Erythroblast (primary cell): ENCODE results near the gene DDX43.

ENCODE experiments used
- DNase-seq, 2 experiments: peaks; one replicate each; lab custom pipeline; 2025; lab: John Stamatoyannopoulos, UW
- GATA1 ChIP-seq: IDR thresholded peaks from 2 replicates; pipeline ENCODE4 v1.6.1; 2011; ENCODE audit warnings: low read depth, mild to moderate bottlenecking, control low read depth, low read length, moderate library complexity
- POLR2A ChIP-seq: IDR thresholded peaks from 2 replicates; pipeline ENCODE4 v1.6.1; 2011; ENCODE audit warnings: mild to moderate bottlenecking, low read length

Gene DDX43

GRCh38 chr6:73409395-73409794, 14.8 kb downstream of the DDX43 start:
- TF ChIP-seq POLR2A = no peak
- no peak for TF ChIP-seq GATA1
- no peak for DNase-seq

- no peak for TF ChIP-seq POLR2A
- no peak for TF ChIP-seq GATA1
Measured at GRCh38 chr6:73413102-73413501, 18.5 kb downstream of the DDX43 start.

GRCh38 chr6:73418081-73418741, 23.6 kb downstream of the DDX43 start:
- DNase-seq = peak; percentile 5 to 14
- no peak for TF ChIP-seq GATA1
- no peak for TF ChIP-seq POLR2A

More at GRCh38 chr6:73413102-73413501, 18.5 kb downstream of the DDX43 start:
- DNase-seq = no peak

GRCh38 chr6:73421534-73421933, 26.9 kb downstream of the DDX43 start:
- TF ChIP-seq GATA1 (no peak), POLR2A (no peak)
- DNase-seq = no peak

GRCh38 chr6:73435236-73435635, 40.6 kb downstream of the DDX43 start:
- DNase-seq = no peak
- TF ChIP-seq POLR2A (no peak), GATA1 (no peak)

- TF ChIP-seq GATA1 = no peak
- TF ChIP-seq POLR2A = no peak
- DNase-seq = peak in 1 of 2 experiments; percentile 23
Measured at GRCh38 chr6:73443555-73443954, 48.9 kb downstream of the DDX43 start.

- TF ChIP-seq GATA1 = no peak
- peak; percentile 79 for DNase-seq
Measured at GRCh38 chr6:73451223-73452106, 56.8 kb downstream of the DDX43 start.

GRCh38 chr6:73452107-73452461, 57.5 kb downstream of the DDX43 start, which contains the start of gene CGAS:
CGAS (minus strand) TSS chr6:73452297; CDS start chr6:73452181, 116 bp downstream.
- peak; percentile 72 for TF ChIP-seq POLR2A
- no peak for TF ChIP-seq GATA1
- peak; percentile 76 to 78 for DNase-seq

GRCh38 chr6:73455865-73456629, 61.4 kb downstream of the DDX43 start:
- TF ChIP-seq GATA1 = no peak
- no peak for TF ChIP-seq POLR2A
- DNase-seq = peak; percentile 38 to 52

GRCh38 chr6:73459474-73459873, 64.8 kb downstream of the DDX43 start:
- peak in 1 of 2 experiments; percentile 59 for DNase-seq

GRCh38 chr6:73460056-73460455, 65.4 kb downstream of the DDX43 start:
- TF ChIP-seq POLR2A (peak; percentile 18), GATA1 (no peak)

GRCh38 chr6:73461537-73462350, 67.1 kb downstream of the DDX43 start, which contains the start of gene MTO1:
MTO1 (plus strand) TSS chr6:73461737; CDS start chr6:73461855, 118 bp downstream.
- peak; percentile 95 for DNase-seq
- TF ChIP-seq GATA1 (no peak), POLR2A (peak; percentile 92)

More at GRCh38 chr6:73460056-73460455, 65.4 kb downstream of the DDX43 start:
- DNase-seq = peak in 1 of 2 experiments; percentile 38
